Head of caudate nucleus (tissue), 42 donors: Measurements from ENCODE around the gene RGL1.

Experiments used
- DNase-seq, 42 donors: peaks; one replicate each; pipeline versions ENCODE4 v3.0.0 to v3.0.0-alpha.2; 2020 to 2021; ENCODE audit warnings: mixed read lengths in 7 of 42
- intact Hi-C: fragments of 100-400 bp; cut with DNase I; formaldehyde crosslinking; loops from one replicate; pipeline ENCODE4 v1.15.0; 2022

Gene RGL1

DNA sequence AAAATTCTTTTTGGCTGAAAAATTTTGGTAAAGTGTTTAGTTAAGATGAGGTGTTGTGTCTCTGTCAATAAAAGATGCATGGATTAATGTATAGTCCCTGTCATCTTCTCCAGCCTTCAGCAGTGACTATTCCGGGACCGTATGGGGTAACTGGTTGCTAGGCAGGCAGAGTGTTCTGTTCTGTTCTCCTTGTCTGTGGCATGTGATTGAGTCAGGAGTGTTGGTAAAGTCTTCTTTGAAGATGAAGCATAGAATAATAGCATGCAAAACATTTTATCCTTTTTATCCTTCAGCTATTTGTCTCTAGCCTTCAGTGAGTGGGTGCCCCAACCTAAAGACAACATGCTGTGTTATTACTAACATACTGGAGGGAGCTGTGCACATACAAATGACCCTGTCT, 74.6 kb downstream of the RGL1 start:
- no peak for DNase-seq
- intact Hi-C loops = loop anchor here (5.0 kb wide), 1 partner anchor 72 kb away; the partner anchor contains the start of gene RGL1

- no peak for DNase-seq
- intact Hi-C loops = loop anchor here (5.0 kb wide), 1 partner anchor 73 kb away; the partner anchor contains the start of gene RGL1
Measured at GRCh38 chr1:183879966-183880365, 75.0 kb downstream of the RGL1 start.

GRCh38 chr1:183880531-183881243, 75.8 kb downstream of the RGL1 start:
- intact Hi-C loops = no loop called here
- no peak for DNase-seq

GRCh38 chr1:183881387-183882131, 76.6 kb downstream of the RGL1 start:
- DNase-seq = peak; percentile 25 to 90 (median 62)
- intact Hi-C loops = no loop called here

- intact Hi-C loops = no loop called here
Measured at GRCh38 chr1:183882335-183883167, 77.6 kb downstream of the RGL1 start.

DNA sequence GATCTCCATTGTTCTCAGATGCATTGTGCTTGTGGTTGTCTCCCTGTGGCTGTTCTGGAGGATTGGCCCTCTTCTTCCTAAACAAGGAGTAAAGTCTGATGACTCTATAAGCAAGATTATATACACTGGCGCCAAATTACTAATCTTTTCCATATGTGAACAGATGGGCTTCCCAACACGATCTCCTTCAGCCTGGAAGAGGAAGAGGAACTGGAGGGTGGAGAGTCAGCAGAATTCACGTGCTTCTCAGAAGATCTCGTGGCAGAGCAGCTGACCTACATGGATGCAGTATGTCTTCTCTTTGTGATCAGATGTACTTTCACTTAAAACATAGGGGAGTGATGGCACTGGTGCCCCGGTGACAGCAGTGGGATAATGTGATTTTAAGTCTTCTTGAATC, 78.7 kb downstream of the RGL1 start:
- DNase-seq = peak in 1 of 42 donors; percentile 7
- intact Hi-C loops = no loop called here

More at GRCh38 chr1:183882335-183883167, 77.6 kb downstream of the RGL1 start:
- DNase-seq = no peak

- intact Hi-C loops = no loop called here
- no peak for DNase-seq
Measured at GRCh38 chr1:183884526-183884925, 79.6 kb downstream of the RGL1 start.

DNA sequence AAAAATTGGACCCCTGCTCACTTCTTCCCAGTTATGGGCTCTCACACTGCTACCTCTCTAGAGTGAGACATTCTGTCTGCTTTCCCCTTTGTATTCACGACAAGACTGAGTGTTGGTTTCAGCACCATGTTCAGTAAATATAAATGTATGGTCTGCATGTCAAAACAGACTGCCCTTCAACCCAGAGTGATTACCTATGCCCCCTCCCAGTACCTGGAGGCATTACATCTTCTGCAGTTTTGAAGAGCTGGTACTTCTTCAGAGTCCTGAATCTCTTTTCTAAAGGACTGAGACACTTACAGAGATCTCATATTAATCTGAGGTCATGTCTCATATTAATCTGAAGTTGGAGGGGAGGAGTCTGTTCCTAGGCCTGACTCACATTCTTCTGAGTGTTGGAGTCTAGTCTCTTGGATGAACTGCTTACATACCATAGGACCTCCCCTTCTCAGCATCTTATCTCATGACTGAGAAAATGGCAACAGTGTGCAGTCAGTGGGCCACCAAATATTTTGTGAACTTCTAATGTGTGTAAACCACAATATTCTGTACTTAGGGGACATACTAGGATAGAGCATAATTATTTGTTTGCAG, 80.3 kb downstream of the RGL1 start:
- intact Hi-C loops = no loop called here
- DNase-seq = no peak

DNA sequence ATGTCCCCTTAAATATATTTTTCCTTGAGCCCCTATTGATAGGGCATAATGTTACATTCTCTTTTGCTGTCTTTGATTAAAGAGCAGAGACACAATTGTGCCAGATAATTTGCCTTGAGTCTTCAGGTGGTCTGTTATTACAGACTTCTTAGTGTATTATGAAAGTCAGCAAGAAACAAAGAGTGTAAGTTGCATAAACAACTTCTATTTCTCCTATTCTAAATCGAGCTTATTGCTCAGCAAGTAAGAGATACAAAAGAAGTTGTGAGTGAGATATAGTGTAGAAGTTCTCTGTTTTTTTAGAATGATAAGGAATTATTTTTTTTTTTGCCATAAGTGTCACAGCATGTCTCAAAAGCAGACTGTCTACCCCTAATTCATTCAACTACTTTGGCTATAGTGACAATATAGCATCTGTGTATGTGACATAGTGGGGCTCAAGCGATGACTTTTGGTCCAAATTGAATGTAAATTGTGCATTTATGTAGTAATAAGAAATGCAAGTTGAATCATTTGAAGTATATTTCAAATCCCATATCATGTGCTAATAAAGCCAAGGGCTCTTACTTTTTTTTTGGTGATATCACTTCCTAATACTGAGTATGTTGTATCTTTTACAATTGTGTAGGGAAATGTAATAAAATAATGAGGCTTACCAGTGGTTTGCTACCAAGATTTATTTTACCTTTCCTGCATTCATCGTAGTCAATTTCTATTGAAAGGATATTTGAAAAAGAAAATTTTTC, 81.3 kb downstream of the RGL1 start:
- intact Hi-C loops = no loop called here
- DNase-seq = no peak

DNA sequence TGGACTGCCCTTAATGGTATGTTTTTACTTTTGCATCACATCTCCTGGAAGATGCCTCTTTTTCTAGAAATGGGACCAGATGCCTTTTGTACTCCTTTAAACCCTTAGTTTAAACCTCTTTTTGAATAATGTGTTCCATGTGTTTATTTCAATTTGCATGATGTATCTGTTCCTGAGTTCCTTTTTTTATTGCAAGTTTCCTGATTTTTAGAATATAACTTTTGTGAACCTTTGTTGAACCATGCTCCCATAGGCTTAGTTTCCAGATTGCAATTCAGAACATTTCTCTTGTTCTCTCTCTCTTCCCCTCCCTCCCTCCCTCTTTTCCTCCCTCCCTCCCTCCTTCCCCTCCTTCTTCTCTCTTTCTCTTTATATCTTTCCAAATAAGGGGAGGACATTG, 81.9 kb downstream of the RGL1 start:
- no peak for DNase-seq
- intact Hi-C loops = no loop called here

GRCh38 chr1:183887826-183888819, 83.2 kb downstream of the RGL1 start:
- intact Hi-C loops = no loop called here
- DNase-seq = no peak

GRCh38 chr1:183889095-183889494, 84.2 kb downstream of the RGL1 start:
- intact Hi-C loops = no loop called here
- DNase-seq = no peak

DNA sequence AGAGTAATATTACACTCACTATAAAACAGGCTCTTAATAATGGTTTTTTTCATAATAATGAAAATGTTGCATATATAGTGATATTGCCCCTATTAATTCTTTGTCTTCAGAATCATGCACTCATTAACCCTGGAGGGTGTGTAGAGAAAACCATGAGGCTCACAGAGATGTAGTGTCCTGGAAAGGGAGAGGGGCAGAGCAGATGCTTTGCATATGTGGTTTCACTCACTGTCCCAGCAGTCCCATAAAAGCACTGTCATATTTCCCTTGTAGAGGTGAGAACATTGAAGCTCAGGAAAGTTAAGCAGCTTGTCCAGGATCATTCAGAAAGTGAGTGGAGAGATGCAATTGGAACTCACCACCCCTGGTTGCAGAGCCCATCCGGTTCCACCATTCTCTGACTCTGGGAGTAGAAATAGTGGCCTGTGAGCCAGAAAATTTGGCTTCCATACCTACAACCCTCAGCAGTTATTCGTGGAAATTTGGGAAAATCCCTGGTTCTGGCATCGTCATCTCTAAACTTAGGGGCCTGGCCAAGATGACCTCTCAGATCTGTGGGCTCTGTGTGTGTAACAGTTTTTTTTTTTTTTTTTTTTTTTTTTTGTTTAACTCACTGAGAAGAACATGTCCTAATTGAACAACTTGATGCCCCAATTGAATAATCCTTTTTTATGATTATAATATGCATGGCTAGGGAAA, 86.4 kb downstream of the RGL1 start:
- DNase-seq = no peak
- intact Hi-C loops = no loop called here

DNA sequence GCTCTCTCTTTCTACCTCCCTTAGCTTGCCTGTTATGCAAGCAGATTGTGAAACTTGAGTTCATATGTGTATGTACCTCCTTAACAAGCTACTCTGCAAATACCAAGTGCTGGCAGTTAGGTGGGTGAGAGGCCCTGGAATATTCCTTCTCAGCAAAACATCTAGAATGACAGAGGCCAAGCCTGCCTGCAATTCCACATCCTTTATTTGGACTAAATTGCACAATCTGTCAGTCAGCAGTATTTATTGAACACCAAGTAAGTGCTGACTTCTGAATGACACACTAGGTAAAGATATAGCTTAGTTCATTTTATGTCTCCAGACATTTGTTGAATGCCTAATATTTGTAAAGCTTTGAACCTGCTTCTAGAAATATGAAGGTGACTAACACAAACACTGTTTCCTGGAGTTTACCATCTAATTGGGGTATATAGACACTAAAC, 87.5 kb downstream of the RGL1 start:
- intact Hi-C loops = no loop called here
- DNase-seq = no peak

DNA sequence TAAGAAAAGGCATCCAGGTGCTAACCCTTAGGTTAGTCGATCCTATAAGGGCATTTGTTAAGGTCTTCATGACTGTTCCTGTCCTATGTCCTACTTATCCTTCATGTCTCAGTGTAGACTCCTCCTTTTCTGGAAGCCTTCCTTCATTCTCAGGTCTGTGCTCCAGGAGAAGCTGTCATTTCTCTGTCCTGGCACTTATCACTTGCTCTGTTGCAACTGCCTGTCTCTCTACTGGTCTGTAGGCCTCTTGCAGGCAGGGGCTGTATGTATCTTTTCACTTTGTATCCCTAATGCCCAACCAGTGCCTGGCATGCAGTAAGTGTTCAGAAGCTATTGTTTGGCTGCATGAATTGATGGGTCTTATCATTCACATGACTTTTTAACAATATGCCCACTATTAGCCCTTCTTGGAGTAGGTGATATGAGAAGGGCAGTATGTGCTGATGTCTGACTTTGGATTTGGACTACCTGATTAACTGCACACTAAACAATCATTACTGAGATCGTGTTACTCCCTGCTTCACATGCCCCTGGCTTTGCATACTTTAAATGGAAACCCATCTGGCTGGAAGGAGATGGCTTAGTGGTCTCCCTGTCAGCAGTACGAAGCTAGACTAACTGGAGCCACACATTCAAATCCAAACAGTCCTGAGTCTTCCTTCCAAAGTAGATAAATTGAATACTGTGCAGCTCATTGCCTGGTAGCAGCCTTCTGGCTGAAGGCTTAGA, 88.8 kb downstream of the RGL1 start:
- intact Hi-C loops = no loop called here
- no peak for DNase-seq

DNA sequence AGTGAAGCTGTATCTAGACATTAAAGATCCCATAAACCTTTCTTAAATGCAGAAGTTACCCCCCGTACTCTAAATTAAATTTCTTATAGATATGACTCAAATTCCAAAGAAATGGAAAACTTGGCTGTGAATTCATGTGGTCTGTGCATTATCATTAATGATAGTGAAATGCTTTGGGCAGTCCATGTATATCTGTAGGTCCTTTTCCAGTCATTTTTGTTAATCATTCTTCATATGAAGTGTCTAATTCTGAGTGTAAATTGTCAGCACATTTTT, 89.3 kb downstream of the RGL1 start:
- DNase-seq = no peak

More for the DNA sequence above, 89.3 kb downstream of the RGL1 start:
- intact Hi-C loops = no loop called here
